HG03064 (cell line): ENCODE results near the gene RIC8B.

ENCODE experiments used
- ATAC-seq: cut with Tn5 transposase; IDR thresholded peaks from one replicate; pipeline ENCODE4 v1.9.1; 2021; ENCODE audit warnings: low read depth; ENCODE audit not compliant: unreplicated experiment

RIC8B gene

DNA sequence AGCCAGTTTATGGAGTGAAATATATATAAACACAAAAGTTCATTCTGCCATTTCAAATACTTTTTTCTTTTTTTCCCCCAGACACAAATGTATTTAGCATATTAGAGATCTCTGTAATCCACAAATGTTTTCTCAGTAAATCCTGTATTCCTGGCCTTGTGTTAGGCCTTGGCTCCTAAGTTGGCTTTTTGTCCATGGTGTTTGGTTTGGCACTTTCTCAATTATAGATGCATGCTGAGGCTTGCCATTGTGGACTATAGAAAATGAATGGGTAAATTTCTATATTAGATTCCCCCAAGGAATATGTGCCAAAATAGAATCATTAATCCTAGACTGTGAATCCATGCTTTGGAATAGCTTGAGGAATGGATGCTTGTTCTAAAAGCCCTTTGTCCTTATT is 17.0 kb downstream of the RIC8B start:
- no peak for ATAC-seq

DNA sequence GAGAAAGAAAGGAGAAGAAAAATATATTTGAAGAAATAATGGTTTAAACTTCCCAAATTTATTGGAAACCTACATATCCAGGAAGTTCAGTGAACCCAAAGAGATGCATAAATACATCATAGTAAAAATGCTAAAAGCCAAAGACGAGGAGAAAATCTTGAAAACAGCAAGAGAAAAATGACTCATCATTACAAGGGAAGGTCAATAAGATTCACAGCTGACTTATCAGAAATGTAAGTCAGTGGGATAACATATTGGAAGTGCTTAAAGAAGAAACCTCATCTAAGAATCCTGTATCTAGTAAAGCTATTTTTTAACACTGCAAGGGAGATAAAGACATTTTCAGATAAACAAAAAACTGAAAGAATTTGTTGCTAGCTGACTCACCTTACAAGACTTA is 19.9 kb downstream of the RIC8B start:
- no peak for ATAC-seq

GRCh38 chr12:106801167-106801708 is 26.8 kb downstream of the RIC8B start:
- ATAC-seq: no peak

- ATAC-seq: no peak
Measured at GRCh38 chr12:106801830-106802533, 27.5 kb downstream of the RIC8B start.

GRCh38 chr12:106804668-106805067 is 30.2 kb downstream of the RIC8B start:
- no peak for ATAC-seq

DNA sequence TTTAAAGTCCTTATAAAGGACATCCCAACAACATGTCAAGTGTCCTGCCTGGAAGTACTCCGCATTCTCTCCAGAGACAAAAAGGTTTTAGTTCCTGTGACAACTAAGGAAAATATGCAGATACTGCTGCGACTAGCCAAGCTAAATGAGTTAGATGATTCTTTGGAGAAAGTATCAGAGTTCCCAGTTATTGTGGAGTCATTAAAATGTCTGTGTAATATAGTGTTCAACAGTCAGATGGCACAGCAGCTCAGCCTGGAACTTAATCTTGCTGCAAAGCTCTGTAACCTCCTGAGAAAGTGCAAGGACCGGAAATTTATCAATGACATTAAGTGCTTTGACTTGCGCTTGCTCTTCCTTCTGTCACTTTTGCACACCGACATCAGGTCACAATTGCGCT is 40.2 kb downstream of the RIC8B start:
- no peak for ATAC-seq

GRCh38 chr12:106815741-106816140 is 41.3 kb downstream of the RIC8B start:
- no peak for ATAC-seq

GRCh38 chr12:106816231-106816630 is 41.7 kb downstream of the RIC8B start:
- ATAC-seq: no peak

- no peak for ATAC-seq
Measured at GRCh38 chr12:106819991-106820390, 45.5 kb downstream of the RIC8B start.

GRCh38 chr12:106831699-106832098 is 57.2 kb downstream of the RIC8B start:
- ATAC-seq: no peak

- no peak for ATAC-seq
Measured at GRCh38 chr12:106837782-106838181, 63.3 kb downstream of the RIC8B start.

- no peak for ATAC-seq
Measured at GRCh38 chr12:106839333-106839732, 64.9 kb downstream of the RIC8B start.

GRCh38 chr12:106840243-106840642 is 65.8 kb downstream of the RIC8B start:
- no peak for ATAC-seq

- ATAC-seq: no peak
Measured at GRCh38 chr12:106841510-106842302, 67.2 kb downstream of the RIC8B start.

DNA sequence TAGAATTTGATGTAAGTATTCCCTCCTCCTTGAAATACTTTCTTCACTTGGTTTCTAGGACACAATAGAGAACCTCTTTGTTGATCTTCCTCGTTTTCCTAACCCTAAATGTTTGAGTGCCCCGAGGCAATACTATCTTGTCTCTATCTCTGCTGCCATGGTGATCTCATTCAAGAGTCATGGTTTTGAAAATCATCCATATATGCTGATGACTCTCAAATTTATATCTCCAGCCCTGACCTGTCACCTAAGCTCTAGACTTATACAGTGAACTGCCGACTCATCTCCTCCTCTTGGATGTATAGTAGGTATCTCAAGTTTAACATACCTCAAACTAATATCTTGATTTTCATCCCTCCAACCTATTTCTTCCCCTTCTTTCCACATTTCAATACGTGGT is 71.4 kb downstream of the RIC8B start:
- ATAC-seq: no peak

DNA sequence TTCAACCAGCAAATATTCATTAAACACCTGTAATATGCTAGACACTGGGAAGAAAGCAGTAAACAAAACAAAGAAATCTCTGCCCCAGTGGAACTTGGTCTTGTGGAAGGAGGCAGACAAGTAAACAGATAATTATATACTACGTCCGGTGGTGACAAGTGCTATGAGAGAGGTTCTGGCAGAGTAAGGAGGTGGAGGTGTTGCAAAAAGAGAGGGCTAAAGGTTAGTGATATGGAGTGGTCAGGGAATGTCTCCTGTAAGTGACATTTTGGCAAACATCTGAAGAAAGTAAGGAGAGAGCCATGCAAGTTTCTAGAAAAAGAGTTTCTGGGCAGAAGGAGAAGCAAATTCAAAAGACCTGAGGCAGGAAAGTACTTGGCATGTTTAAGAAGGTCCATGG is 73.4 kb downstream of the RIC8B start:
- no peak for ATAC-seq

GRCh38 chr12:106851306-106851705 is 76.8 kb downstream of the RIC8B start:
- no peak for ATAC-seq

DNA sequence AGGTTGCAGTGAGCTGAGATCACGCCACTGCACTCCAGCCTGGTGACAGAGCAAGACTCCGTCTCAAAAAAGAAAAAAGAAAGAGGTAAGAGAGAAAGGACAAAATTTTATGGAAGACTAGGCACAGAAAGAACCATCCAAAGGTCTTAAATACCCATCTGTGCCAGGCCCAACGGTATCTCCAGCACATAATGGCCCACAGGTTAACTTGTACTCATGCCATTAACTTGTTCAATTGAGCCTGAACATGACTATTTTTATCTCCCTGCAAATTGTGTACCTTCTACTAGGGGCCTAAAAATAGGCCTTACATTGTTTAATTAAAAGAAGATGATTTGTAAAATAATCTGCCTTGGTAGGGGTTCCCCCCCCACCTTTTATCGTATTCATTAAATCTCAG is 80.2 kb downstream of the RIC8B start:
- ATAC-seq: no peak

- no peak for ATAC-seq
Measured at GRCh38 chr12:106855221-106855758, 80.8 kb downstream of the RIC8B start.

- no peak for ATAC-seq
Measured at GRCh38 chr12:106861984-106862916, 87.8 kb downstream of the RIC8B start.
